ENCODE results near the gene NRIP2.

- TF ChIP-seq CTCF (conservative IDR thresholded peaks at IDR 0.05; ENCODE audit: low read depth in 2 of 2): no peak
- TF ChIP-seq POLR2AphosphoS5 (IDR thresholded peaks at IDR 0.05; ENCODE audit: low read depth): no peak; the same call in 1 of the 2 replicates
- TF ChIP-seq ETS1 (IDR thresholded peaks at IDR 0.05): no peak
- TF ChIP-seq EZH2 (IDR thresholded peaks at IDR 0.05; ENCODE audit: low read depth, unreplicated experiment): no peak
These were observed 23.5 kb upstream of the NRIP2 start for GRCh38 chr12:2858334-2858733.

Measured in GM23338 (cell line).